ENCODE measurements around the gene SH2D3A.
A peak's percentile ranks its signal among the peaks of the same experiment; 100 is the strongest.

SH2D3A gene

GRCh38 chr19:6739883-6740588, 27.2 kb downstream of the SH2D3A start (continued):
- TF ChIP-seq, protein P1, sequence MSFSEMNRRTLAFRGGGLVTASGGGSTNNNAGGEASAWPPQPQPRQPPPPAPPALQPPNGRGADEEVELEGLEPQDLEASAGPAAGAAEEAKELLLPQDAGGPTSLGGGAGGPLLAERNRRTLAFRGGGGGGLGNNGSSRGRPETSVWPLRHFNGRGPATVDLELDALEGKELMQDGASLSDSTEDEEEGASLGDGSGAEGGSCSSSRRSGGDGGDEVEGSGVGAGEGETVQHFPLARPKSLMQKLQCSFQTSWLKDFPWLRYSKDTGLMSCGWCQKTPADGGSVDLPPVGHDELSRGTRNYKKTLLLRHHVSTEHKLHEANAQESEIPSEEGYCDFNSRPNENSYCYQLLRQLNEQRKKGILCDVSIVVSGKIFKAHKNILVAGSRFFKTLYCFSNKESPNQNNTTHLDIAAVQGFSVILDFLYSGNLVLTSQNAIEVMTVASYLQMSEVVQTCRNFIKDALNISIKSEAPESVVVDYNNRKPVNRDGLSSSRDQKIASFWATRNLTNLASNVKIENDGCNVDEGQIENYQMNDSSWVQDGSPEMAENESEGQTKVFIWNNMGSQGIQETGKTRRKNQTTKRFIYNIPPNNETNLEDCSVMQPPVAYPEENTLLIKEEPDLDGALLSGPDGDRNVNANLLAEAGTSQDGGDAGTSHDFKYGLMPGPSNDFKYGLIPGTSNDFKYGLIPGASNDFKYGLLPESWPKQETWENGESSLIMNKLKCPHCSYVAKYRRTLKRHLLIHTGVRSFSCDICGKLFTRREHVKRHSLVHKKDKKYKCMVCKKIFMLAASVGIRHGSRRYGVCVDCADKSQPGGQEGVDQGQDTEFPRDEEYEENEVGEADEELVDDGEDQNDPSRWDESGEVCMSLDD (tag by site-specific recombination; IDR thresholded peaks at IDR 0.05), result peak; percentile 16; the same call in 1 of the 2 replicates
- TF ChIP-seq KLF8 (tag by site-specific recombination; IDR thresholded peaks at IDR 0.05) (0 out of 2 replicates have a peak, but pooled peaks have one; percentile 27), ZNF214 (tag by site-specific recombination; IDR thresholded peaks at IDR 0.05; ENCODE audit: borderline replicate concordance) (no peak), ZNF350 (tag by site-specific recombination; IDR thresholded peaks at IDR 0.05) (no peak), ZXDB (tag by site-specific recombination; IDR thresholded peaks at IDR 0.05) (peak; percentile 32; the same call in 1 of the 2 replicates), ZNF148 (tag by site-specific recombination; IDR thresholded peaks at IDR 0.05; ENCODE audit: borderline replicate concordance) (no peak), ZNF555 (tag by site-specific recombination; conservative IDR thresholded peaks at IDR 0.05) (no peak), KLF7 (tag by site-specific recombination; IDR thresholded peaks at IDR 0.05; ENCODE audit: borderline replicate concordance) (no peak), ZNF654 (tag by site-specific recombination; IDR thresholded peaks at IDR 0.05; ENCODE audit: low read depth) (no peak), ZBTB48 (tag by site-specific recombination; IDR thresholded peaks at IDR 0.05) (0 out of 2 replicates have a peak, but pooled peaks have one; percentile 50), ZNF707 (tag by site-specific recombination; IDR thresholded peaks at IDR 0.05) (no peak), HOXD13 (CRISPR knock-in tag; IDR thresholded peaks at IDR 0.05; ENCODE audit: borderline replicate concordance) (no peak), ZFP37 (tag by site-specific recombination; IDR thresholded peaks at IDR 0.05) (no peak), ZNF335 (tag by site-specific recombination; conservative IDR thresholded peaks at IDR 0.05) (peak; percentile 58), KLF10 (tag by site-specific recombination; IDR thresholded peaks at IDR 0.05) (no peak), GLIS1 (tag by site-specific recombination; IDR thresholded peaks at IDR 0.05) (no peak), ZNF202 (tag by site-specific recombination; IDR thresholded peaks at IDR 0.05; ENCODE audit: borderline replicate concordance) (no peak), EGR2 (tag by site-specific recombination; IDR thresholded peaks at IDR 0.05; ENCODE audit: low read depth) (no peak), ZNF518A (tag by site-specific recombination; conservative IDR thresholded peaks at IDR 0.05; ENCODE audit: low read depth) (no peak)
- TF ChIP-seq, protein P2, sequence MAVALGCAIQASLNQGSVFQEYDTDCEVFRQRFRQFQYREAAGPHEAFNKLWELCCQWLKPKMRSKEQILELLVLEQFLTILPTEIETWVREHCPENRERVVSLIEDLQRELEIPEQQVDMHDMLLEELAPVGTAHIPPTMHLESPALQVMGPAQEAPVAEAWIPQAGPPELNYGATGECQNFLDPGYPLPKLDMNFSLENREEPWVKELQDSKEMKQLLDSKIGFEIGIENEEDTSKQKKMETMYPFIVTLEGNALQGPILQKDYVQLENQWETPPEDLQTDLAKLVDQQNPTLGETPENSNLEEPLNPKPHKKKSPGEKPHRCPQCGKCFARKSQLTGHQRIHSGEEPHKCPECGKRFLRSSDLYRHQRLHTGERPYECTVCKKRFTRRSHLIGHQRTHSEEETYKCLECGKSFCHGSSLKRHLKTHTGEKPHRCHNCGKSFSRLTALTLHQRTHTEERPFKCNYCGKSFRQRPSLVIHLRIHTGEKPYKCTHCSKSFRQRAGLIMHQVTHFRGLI (tag by site-specific recombination; IDR thresholded peaks at IDR 0.05), result no peak

All from HEK293 (cell line).